DND-41 (cell line): ENCODE data around the gene CFAP299.

ENCODE experiments used
- EZH2 ChIP-seq: IDR thresholded peaks from 3 replicates; pipeline ENCODE4 v1.6.1; 2012; ENCODE audit warnings: borderline replicate concordance, low read depth, mild to moderate bottlenecking, moderate library complexity, low read length, inconsistent platforms; ENCODE audit not compliant: severe bottlenecking
- TF ChIP-seq, protein P1 (sequence below): IDR thresholded peaks from 2 replicates; pipeline ENCODE4 v1.5.1; 2012; ENCODE audit warnings: borderline replicate concordance, low read length, moderate library complexity, mild to moderate bottlenecking; ENCODE audit not compliant: poor library complexity, severe bottlenecking; ENCODE audit errors: extremely low read depth

- TF ChIP-seq, protein P1, sequence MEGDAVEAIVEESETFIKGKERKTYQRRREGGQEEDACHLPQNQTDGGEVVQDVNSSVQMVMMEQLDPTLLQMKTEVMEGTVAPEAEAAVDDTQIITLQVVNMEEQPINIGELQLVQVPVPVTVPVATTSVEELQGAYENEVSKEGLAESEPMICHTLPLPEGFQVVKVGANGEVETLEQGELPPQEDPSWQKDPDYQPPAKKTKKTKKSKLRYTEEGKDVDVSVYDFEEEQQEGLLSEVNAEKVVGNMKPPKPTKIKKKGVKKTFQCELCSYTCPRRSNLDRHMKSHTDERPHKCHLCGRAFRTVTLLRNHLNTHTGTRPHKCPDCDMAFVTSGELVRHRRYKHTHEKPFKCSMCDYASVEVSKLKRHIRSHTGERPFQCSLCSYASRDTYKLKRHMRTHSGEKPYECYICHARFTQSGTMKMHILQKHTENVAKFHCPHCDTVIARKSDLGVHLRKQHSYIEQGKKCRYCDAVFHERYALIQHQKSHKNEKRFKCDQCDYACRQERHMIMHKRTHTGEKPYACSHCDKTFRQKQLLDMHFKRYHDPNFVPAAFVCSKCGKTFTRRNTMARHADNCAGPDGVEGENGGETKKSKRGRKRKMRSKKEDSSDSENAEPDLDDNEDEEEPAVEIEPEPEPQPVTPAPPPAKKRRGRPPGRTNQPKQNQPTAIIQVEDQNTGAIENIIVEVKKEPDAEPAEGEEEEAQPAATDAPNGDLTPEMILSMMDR: no peak
- no peak for TF ChIP-seq EZH2
These were observed 131.1 kb downstream of the CFAP299 start for GRCh38 chr4:80466618-80467017.
